ENCODE results near the gene SCMH1. TPM values are rescaled to one million over a fixed set of nuclear protein-coding genes. Genes with fewer than 3 reads are reported as not detected.

The SCMH1 gene
- polyA plus RNA-seq, 1 donor from 2014 or later = 23.0 TPM

- no peak overlapping the region for H2AFZ ChIP-seq (ENCODE audit: low read depth, low read length)
- no peaks in the 10 kb centered on the region for H3K9me2 ChIP-seq (ENCODE audit: insufficient read depth, low read length)
- no peaks in the 10 kb centered on the region for H3K27me3 ChIP-seq (ENCODE audit: insufficient read depth, low read depth, low read length)
- H3K27ac ChIP-seq (ENCODE audit: low read length) = no peak overlapping the region
- H3K9ac ChIP-seq (ENCODE audit: low read length) = no peak overlapping the region
- H3K9me3 ChIP-seq (ENCODE audit: low read length) = peaks cover 6% of the 10 kb centered on the region
- no peak overlapping the region for H3K4me2 ChIP-seq (ENCODE audit: low read length)
- no peaks in the 10 kb centered on the region for H4K20me1 ChIP-seq (ENCODE audit: insufficient read depth)
- peaks cover 6% of the 10 kb centered on the region for H3K36me3 ChIP-seq (ENCODE audit: insufficient read depth, low read length)
- H3K79me2 ChIP-seq (replicated peaks; ENCODE audit: insufficient read depth, low read length) = no peaks in the 10 kb centered on the region
- no peaks in the 10 kb centered on the region for H3F3A ChIP-seq (ENCODE audit: insufficient read depth, low read length, poor library complexity, severe bottlenecking)
- H3K4me3 ChIP-seq (ENCODE audit: low read length) = no peak overlapping the region
- TF ChIP-seq, protein P1, sequence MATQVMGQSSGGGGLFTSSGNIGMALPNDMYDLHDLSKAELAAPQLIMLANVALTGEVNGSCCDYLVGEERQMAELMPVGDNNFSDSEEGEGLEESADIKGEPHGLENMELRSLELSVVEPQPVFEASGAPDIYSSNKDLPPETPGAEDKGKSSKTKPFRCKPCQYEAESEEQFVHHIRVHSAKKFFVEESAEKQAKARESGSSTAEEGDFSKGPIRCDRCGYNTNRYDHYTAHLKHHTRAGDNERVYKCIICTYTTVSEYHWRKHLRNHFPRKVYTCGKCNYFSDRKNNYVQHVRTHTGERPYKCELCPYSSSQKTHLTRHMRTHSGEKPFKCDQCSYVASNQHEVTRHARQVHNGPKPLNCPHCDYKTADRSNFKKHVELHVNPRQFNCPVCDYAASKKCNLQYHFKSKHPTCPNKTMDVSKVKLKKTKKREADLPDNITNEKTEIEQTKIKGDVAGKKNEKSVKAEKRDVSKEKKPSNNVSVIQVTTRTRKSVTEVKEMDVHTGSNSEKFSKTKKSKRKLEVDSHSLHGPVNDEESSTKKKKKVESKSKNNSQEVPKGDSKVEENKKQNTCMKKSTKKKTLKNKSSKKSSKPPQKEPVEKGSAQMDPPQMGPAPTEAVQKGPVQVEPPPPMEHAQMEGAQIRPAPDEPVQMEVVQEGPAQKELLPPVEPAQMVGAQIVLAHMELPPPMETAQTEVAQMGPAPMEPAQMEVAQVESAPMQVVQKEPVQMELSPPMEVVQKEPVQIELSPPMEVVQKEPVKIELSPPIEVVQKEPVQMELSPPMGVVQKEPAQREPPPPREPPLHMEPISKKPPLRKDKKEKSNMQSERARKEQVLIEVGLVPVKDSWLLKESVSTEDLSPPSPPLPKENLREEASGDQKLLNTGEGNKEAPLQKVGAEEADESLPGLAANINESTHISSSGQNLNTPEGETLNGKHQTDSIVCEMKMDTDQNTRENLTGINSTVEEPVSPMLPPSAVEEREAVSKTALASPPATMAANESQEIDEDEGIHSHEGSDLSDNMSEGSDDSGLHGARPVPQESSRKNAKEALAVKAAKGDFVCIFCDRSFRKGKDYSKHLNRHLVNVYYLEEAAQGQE (IDR thresholded peaks at IDR 0.05; ENCODE audit: borderline replicate concordance) = no peak
- TF ChIP-seq RAD21 (conservative IDR thresholded peaks at IDR 0.05) = no peak
- no peak for TF ChIP-seq TAF1 (IDR thresholded peaks at IDR 0.05; ENCODE audit: low read depth)
- TF ChIP-seq, protein P2, sequence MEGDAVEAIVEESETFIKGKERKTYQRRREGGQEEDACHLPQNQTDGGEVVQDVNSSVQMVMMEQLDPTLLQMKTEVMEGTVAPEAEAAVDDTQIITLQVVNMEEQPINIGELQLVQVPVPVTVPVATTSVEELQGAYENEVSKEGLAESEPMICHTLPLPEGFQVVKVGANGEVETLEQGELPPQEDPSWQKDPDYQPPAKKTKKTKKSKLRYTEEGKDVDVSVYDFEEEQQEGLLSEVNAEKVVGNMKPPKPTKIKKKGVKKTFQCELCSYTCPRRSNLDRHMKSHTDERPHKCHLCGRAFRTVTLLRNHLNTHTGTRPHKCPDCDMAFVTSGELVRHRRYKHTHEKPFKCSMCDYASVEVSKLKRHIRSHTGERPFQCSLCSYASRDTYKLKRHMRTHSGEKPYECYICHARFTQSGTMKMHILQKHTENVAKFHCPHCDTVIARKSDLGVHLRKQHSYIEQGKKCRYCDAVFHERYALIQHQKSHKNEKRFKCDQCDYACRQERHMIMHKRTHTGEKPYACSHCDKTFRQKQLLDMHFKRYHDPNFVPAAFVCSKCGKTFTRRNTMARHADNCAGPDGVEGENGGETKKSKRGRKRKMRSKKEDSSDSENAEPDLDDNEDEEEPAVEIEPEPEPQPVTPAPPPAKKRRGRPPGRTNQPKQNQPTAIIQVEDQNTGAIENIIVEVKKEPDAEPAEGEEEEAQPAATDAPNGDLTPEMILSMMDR (IDR thresholded peaks at IDR 0.05; ENCODE audit: poor library complexity, severe bottlenecking) = no peak
- no peak for TF ChIP-seq EZH2 (IDR thresholded peaks at IDR 0.05; ENCODE audit: borderline replicate concordance, insufficient read depth, low read length, poor library complexity, severe bottlenecking)
- no peak for TF ChIP-seq MXI1 (conservative IDR thresholded peaks at IDR 0.05; ENCODE audit: poor library complexity, severe bottlenecking)
- TF ChIP-seq POLR2AphosphoS5 (IDR thresholded peaks at IDR 0.05) = no peak
- TF ChIP-seq SMC3 (conservative IDR thresholded peaks at IDR 0.05; ENCODE audit: poor library complexity) = no peak
Observed at GRCh38 chr1:41164727-41165126, 77.4 kb downstream of the SCMH1 start.

GRCh38 chr1:41162441-41162840, 79.7 kb downstream of the SCMH1 start:
- Histone ChIP-seq H4K20me1 (ENCODE audit: insufficient read depth) (no peaks in the 10 kb centered on the region), H3K27me3 (ENCODE audit: insufficient read depth, low read depth, low read length) (no peaks in the 10 kb centered on the region), H3K9me2 (ENCODE audit: insufficient read depth, low read length) (no peaks in the 10 kb centered on the region), H3K4me3 (ENCODE audit: low read length) (no peak overlapping the region), H3K9ac (ENCODE audit: low read length) (no peak overlapping the region), H3F3A (ENCODE audit: insufficient read depth, low read length, poor library complexity, severe bottlenecking) (no peaks in the 10 kb centered on the region), H3K9me3 (ENCODE audit: low read length) (no peaks in the 10 kb centered on the region), H3K27ac (ENCODE audit: low read length) (no peak overlapping the region), H3K36me3 (ENCODE audit: insufficient read depth, low read length) (peaks cover 6% of the 10 kb centered on the region), H2AFZ (ENCODE audit: low read depth, low read length) (no peak overlapping the region), H3K79me2 (replicated peaks; ENCODE audit: insufficient read depth, low read length) (no peaks in the 10 kb centered on the region), H3K4me2 (ENCODE audit: low read length) (no peak overlapping the region)
- no peak for TF ChIP-seq POLR2AphosphoS5 (IDR thresholded peaks at IDR 0.05)
- TF ChIP-seq TAF1 (IDR thresholded peaks at IDR 0.05; ENCODE audit: low read depth) = no peak
- TF ChIP-seq EP300 (conservative IDR thresholded peaks at IDR 0.05; ENCODE audit: poor library complexity, severe bottlenecking) = no peak

DNA sequence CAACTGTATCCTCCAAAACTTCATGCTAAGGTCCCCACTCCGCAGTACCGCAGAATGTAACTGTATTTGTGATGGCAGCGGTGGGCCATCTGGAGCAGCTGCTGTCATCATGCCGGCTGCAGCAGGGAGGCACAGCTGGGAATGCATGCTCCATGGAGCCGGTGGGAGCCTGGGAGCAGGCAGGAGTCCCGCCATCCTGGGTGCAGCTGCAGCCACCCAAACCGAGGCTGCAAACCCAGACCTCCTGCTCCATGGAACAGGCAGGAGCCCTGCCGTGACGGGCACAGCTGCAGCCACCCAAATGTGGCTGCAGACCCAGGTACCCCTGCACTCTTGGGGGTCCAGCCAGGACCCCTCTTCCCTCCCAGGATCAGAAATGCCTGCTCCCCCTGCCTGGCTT, 80.3 kb downstream of the SCMH1 start:
- Histone ChIP-seq H3K4me3 (ENCODE audit: low read length) (no peak overlapping the region), H3K4me2 (ENCODE audit: low read length) (no peak overlapping the region), H3K79me2 (replicated peaks; ENCODE audit: insufficient read depth, low read length) (no peaks in the 10 kb centered on the region), H3K27me3 (ENCODE audit: insufficient read depth, low read depth, low read length) (no peaks in the 10 kb centered on the region), H3K9ac (ENCODE audit: low read length) (no peak overlapping the region), H3F3A (ENCODE audit: insufficient read depth, low read length, poor library complexity, severe bottlenecking) (no peaks in the 10 kb centered on the region), H3K36me3 (ENCODE audit: insufficient read depth, low read length) (peaks cover under 1% of the 10 kb centered on the region), H4K20me1 (ENCODE audit: insufficient read depth) (no peaks in the 10 kb centered on the region), H3K9me3 (ENCODE audit: low read length) (no peaks in the 10 kb centered on the region), H2AFZ (ENCODE audit: low read depth, low read length) (no peak overlapping the region), H3K27ac (ENCODE audit: low read length) (no peak overlapping the region), H3K9me2 (ENCODE audit: insufficient read depth, low read length) (no peaks in the 10 kb centered on the region)
- TF ChIP-seq TAF1 (IDR thresholded peaks at IDR 0.05; ENCODE audit: low read depth) = no peak
- no peak for TF ChIP-seq EZH2 (IDR thresholded peaks at IDR 0.05; ENCODE audit: borderline replicate concordance, insufficient read depth, low read length, poor library complexity, severe bottlenecking)
- no peak for TF ChIP-seq POLR2AphosphoS5 (IDR thresholded peaks at IDR 0.05)
- TF ChIP-seq RAD21 (conservative IDR thresholded peaks at IDR 0.05) = no peak
- TF ChIP-seq SMC3 (conservative IDR thresholded peaks at IDR 0.05; ENCODE audit: poor library complexity) = no peak
- TF ChIP-seq, protein P2 (IDR thresholded peaks at IDR 0.05; ENCODE audit: poor library complexity, severe bottlenecking) = no peak
- TF ChIP-seq EP300 (conservative IDR thresholded peaks at IDR 0.05; ENCODE audit: poor library complexity, severe bottlenecking) = no peak
- no peak for TF ChIP-seq MXI1 (conservative IDR thresholded peaks at IDR 0.05; ENCODE audit: poor library complexity, severe bottlenecking)
- TF ChIP-seq, protein P1 (IDR thresholded peaks at IDR 0.05; ENCODE audit: borderline replicate concordance) = no peak

All from neural cell (in vitro differentiated cells).